ENCODE data around the gene IL12A.

The IL12A gene

DNA sequence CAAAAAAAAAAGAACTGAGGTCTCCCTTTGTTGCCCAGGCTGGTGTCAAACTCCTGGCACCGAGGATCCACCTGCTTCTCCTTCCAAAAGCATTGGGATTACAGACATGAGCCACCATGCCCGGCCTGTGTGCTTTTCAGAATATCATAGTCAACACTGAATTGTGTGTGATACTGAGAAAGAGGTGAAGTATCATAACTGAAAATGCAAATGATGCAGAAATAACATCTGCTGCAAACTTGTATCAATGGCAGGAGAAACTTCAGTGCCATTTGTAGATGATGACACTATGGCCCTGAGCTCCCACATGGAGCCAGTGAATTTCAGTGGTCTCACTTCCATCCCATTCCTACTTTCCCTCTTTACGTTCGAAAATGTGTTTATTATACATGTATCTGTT is 21.9 kb downstream of the IL12A start:
- TF ChIP-seq, protein P1, sequence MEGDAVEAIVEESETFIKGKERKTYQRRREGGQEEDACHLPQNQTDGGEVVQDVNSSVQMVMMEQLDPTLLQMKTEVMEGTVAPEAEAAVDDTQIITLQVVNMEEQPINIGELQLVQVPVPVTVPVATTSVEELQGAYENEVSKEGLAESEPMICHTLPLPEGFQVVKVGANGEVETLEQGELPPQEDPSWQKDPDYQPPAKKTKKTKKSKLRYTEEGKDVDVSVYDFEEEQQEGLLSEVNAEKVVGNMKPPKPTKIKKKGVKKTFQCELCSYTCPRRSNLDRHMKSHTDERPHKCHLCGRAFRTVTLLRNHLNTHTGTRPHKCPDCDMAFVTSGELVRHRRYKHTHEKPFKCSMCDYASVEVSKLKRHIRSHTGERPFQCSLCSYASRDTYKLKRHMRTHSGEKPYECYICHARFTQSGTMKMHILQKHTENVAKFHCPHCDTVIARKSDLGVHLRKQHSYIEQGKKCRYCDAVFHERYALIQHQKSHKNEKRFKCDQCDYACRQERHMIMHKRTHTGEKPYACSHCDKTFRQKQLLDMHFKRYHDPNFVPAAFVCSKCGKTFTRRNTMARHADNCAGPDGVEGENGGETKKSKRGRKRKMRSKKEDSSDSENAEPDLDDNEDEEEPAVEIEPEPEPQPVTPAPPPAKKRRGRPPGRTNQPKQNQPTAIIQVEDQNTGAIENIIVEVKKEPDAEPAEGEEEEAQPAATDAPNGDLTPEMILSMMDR (IDR thresholded peaks at IDR 0.05; ENCODE audit: insufficient read depth, low read length, poor library complexity, severe bottlenecking), result no peak
- no peak for TF ChIP-seq EZH2phosphoT487 (conservative IDR thresholded peaks at IDR 0.05; ENCODE audit: low read length)
- no peak overlapping the region for H3K4me2 ChIP-seq (ENCODE audit: low read depth, low read length, poor library complexity, severe bottlenecking)
- no peak overlapping the region for H2AFZ ChIP-seq (ENCODE audit: low read depth, low read length, severe bottlenecking)
- no peaks in the 10 kb centered on the region for H3F3A ChIP-seq (ENCODE audit: insufficient read depth)
- no peaks in the 10 kb centered on the region for H4K20me1 ChIP-seq (ENCODE audit: low read depth, low read length)
- no peaks in the 10 kb centered on the region for H3K27me3 ChIP-seq (ENCODE audit: low read length)
- H3K9ac ChIP-seq (ENCODE audit: low read length), result no peak overlapping the region
- H3K79me2 ChIP-seq (ENCODE audit: insufficient read depth, low read length), result no peaks in the 10 kb centered on the region
- no peak overlapping the region for H3K27ac ChIP-seq (ENCODE audit: low read depth, low read length)
- H3K36me3 ChIP-seq (ENCODE audit: low read length), result no peaks in the 10 kb centered on the region
- no peaks in the 10 kb centered on the region for H3K9me3 ChIP-seq (ENCODE audit: insufficient read depth, low read length)
- H3K4me3 ChIP-seq (ENCODE audit: insufficient read depth, low read length, poor library complexity, severe bottlenecking), result no peak overlapping the region
- no peaks in the 10 kb centered on the region for H3K9me2 ChIP-seq (replicated peaks; ENCODE audit: insufficient read depth, low read length)

DNA sequence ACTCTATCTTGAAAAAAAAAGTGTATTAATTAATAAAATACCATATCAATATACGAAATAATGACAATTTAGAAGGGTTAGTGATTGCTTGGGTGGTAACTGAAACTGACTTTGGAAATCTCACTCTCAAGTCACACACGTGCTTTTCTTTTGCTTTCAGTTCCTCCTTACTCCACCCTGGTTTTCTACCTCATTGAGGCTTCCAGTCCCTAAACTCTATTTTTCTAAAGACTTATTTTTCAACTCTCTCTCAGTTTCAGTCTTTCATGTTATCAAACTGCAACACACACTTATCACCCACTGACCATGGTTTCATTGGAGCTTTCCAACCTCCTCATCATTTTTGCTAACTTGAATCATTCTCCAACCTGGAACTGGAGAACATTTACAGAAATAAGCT is 23.5 kb downstream of the IL12A start:
- Histone ChIP-seq H4K20me1 (ENCODE audit: low read depth, low read length) (no peaks in the 10 kb centered on the region), H3K9ac (ENCODE audit: low read length) (no peak overlapping the region), H3K9me3 (ENCODE audit: insufficient read depth, low read length) (no peaks in the 10 kb centered on the region), H3F3A (ENCODE audit: insufficient read depth) (no peaks in the 10 kb centered on the region), H3K4me2 (ENCODE audit: low read depth, low read length, poor library complexity, severe bottlenecking) (peak overlapping the region; percentile 22), H3K27me3 (ENCODE audit: low read length) (no peaks in the 10 kb centered on the region), H3K79me2 (ENCODE audit: insufficient read depth, low read length) (no peaks in the 10 kb centered on the region), H3K4me3 (ENCODE audit: insufficient read depth, low read length, poor library complexity, severe bottlenecking) (no peak overlapping the region), H3K36me3 (ENCODE audit: low read length) (no peaks in the 10 kb centered on the region), H3K9me2 (replicated peaks; ENCODE audit: insufficient read depth, low read length) (no peaks in the 10 kb centered on the region), H3K27ac (ENCODE audit: low read depth, low read length) (no peak overlapping the region), H2AFZ (ENCODE audit: low read depth, low read length, severe bottlenecking) (peak overlapping the region; percentile 72)
- TF ChIP-seq, protein P1 (IDR thresholded peaks at IDR 0.05; ENCODE audit: insufficient read depth, low read length, poor library complexity, severe bottlenecking), result no peak
- TF ChIP-seq EZH2phosphoT487 (conservative IDR thresholded peaks at IDR 0.05; ENCODE audit: low read length), result no peak

DNA sequence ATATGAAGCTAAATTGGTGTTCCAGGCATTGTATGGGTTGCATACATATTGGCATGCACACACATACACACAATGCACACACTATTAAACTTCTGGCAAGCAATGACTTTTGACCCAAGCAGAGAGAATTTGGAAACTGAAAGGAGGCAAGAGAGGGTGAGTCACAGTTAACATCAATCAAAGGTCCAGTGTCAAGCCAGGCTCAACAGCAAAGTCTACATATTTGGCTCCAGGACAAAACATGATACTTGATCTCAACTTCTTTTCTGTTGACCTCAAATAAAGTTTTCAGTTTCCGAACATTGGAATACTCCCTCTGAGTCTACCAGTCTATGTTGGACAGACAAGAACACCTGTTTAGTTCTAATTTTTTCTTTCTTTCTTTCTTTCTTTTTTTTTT is 28.3 kb downstream of the IL12A start:
- H3F3A ChIP-seq (ENCODE audit: insufficient read depth), result no peaks in the 10 kb centered on the region
- no peak overlapping the region for H3K4me3 ChIP-seq (ENCODE audit: insufficient read depth, low read length, poor library complexity, severe bottlenecking)
- no peaks in the 10 kb centered on the region for H3K79me2 ChIP-seq (ENCODE audit: insufficient read depth, low read length)
- TF ChIP-seq, protein P1 (IDR thresholded peaks at IDR 0.05; ENCODE audit: insufficient read depth, low read length, poor library complexity, severe bottlenecking), result no peak
- no peak for TF ChIP-seq EZH2phosphoT487 (conservative IDR thresholded peaks at IDR 0.05; ENCODE audit: low read length)
- no peaks in the 10 kb centered on the region for H3K9me2 ChIP-seq (replicated peaks; ENCODE audit: insufficient read depth, low read length)
- no peaks in the 10 kb centered on the region for H3K27me3 ChIP-seq (ENCODE audit: low read length)
- H3K9me3 ChIP-seq (ENCODE audit: insufficient read depth, low read length), result no peaks in the 10 kb centered on the region
- no peak overlapping the region for H3K27ac ChIP-seq (ENCODE audit: low read depth, low read length)
- H3K9ac ChIP-seq (ENCODE audit: low read length), result no peak overlapping the region
- H4K20me1 ChIP-seq (ENCODE audit: low read depth, low read length), result no peaks in the 10 kb centered on the region
- no peaks in the 10 kb centered on the region for H3K36me3 ChIP-seq (ENCODE audit: low read length)
- no peak overlapping the region for H2AFZ ChIP-seq (ENCODE audit: low read depth, low read length, severe bottlenecking)
- no peak overlapping the region for H3K4me2 ChIP-seq (ENCODE audit: low read depth, low read length, poor library complexity, severe bottlenecking)
